GM19043 (cell line): ENCODE data around the gene SCG5.
"Not testable (repeated sequence)": the region's sequence is repeated elsewhere in the genome, so short reads cannot be mapped to it uniquely, and the experiment has no call there.

ENCODE experiments used
- ATAC-seq: cut with Tn5 transposase; IDR thresholded peaks from one replicate; pipeline ENCODE4 v1.9.1; 2021; ENCODE audit warnings: low read depth; ENCODE audit not compliant: unreplicated experiment

The SCG5 gene, protein sequence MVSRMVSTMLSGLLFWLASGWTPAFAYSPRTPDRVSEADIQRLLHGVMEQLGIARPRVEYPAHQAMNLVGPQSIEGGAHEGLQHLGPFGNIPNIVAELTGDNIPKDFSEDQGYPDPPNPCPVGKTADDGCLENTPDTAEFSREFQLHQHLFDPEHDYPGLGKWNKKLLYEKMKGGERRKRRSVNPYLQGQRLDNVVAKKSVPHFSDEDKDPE

DNA sequence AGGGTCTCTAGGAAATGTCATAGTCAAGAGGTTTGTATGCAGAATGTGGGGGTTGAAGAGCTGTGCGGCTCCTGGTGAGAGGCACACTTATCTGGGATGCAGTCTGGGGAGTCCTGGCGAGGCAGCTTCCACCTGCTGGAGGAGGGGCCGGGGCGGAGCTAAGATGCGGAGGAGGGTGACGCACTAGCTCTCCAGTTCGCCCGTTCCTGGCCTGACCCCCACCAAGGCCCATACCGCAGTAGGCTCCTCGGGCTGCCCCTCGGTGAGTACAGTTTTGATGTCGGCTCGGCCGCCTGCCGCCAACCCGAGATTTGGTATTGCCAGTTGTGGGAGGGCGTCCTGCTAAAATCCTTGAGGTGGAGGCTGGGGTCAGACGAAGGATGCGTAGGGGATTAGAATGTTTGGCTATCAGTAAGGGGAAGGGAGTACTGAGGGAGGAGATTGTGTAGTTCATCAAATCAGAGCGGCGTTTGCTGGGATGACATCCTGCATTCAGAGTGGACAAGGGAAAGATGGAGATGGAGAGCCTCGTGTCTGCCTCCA lies at the start of gene SCG5:
Gene SCG5, plus strand, starts transcription at position 194 of the 543 bp plus-strand sequence. CDS start 1,883 bp downstream, outside the sequence.
- ATAC-seq = no peak

DNA sequence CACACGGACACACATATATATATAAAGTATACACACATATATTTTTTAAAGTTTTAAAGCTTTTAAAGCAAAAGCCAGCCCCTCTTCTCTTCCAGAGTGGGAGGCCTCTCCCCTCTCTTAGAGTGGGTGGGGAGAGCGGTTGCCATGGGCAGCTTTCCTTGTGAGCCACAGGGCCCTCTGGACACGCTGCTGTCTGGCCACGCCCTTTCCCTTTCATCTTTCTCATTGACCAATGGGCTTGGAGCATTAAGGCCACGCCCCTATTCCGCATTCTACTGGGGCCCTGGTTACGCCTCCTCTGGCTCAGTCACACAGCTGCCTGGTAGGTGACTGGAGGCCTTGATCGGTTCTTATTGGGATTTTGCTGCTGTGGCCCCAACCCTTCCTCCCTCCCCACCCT lies 48.4 kb upstream of the SCG5 start, which contains the start of gene GOLGA8N:
Gene GOLGA8N, plus strand, starts transcription at position 306 of the 400 bp plus-strand sequence.
- ATAC-seq = not testable (repeated sequence)

DNA sequence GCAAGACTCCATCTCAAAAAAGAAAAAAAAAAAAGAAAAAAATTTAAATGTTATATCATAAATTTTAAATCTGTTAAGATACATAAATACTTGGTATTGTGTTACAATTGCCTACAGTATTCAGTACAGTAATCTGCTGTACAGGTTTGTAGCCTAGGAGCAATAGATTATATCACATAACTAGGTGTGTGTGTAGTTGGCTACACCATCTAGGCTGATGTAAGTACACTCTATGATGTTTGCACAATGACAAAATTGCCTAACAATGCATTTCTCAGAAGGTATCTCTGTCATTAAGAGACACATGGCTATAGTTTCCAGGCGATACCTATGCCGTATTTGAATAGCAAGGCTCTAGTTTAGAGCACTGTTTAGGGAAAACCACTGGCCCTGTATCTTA lies 32.0 kb upstream of the SCG5 start:
- ATAC-seq = not testable (repeated sequence)

DNA sequence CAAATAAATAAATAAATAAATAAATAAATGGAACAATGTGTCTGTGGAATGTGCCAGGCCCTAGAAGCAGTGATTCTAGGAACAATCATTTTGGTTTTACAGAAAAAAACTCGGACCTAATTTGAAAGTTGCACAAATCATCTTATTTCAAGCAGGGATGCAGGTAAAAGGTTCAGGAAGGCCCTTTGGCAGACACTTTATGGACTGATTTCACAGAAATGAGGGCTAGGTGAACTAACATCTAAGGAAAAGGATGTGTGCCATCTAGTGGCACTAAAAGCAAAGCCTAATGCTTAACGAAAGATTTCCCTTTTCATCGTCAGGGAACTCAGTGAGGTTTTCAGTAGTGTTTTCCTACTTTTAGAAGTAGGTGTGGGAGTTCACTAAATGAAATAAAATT lies 30.8 kb upstream of the SCG5 start:
- not testable (repeated sequence) for ATAC-seq

DNA sequence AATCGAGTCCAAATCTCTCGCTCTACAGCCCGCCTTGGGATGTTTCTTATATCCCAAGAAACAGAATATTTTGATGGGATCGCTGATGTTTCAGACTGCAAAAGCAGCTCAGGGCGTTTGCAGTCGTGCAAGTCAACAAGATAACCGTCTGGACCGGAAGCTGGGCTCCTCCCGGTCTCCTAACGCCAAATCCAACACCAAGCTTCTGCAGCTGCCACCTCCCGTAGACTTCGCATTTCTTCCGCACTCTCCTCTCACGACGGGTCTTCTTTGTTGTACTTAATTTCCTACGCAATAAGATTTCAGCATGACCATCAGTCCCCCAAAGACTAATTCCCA lies 26.8 kb upstream of the SCG5 start:
- ATAC-seq = peak; percentile 16

DNA sequence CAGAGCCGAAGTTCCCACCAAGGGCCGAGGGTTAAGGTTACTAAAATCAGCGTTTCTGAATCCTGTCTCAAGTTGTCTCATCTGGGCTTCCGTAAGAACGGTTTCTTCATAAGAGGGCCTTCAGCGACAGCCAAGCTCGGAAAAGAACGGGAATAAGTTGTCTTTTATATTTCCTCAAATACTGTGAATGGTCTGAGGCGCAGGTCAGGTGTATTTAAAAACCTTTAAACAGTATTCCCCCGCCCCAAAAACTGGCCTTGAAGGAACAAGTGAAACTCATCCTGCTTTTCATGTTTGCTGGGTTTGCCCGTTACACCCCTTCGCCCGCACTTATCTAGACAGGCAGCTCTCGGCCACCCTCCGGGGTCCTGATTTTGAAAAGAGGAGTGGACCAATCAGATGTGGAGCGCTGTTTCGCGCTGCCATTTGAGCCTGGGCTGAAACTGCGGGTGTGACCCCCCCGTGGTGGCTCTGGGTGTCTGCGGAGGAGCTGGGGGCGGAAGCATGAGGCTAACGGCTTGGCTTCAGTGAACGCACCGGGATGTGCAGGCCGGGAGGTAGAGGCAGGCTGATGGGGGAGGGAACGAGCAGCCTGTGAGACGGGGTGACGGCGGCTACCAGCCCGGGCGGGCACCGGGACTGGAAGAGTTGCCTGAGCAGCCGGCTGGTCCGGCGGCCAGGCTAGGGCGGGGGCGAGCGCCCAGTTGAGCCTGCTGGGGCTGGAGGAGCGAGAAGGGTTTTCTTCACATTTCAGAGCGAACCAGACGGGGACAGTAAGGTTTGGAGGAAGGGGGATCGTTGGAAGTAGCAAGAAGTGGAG lies 26.2 kb upstream of the SCG5 start, which contains the start of gene ARHGAP11A:
Gene ARHGAP11A, plus strand, starts transcription at position 454 of the 820 bp plus-strand sequence. CDS start 708 bp downstream, outside the sequence.
- ATAC-seq = peak; percentile 46

DNA sequence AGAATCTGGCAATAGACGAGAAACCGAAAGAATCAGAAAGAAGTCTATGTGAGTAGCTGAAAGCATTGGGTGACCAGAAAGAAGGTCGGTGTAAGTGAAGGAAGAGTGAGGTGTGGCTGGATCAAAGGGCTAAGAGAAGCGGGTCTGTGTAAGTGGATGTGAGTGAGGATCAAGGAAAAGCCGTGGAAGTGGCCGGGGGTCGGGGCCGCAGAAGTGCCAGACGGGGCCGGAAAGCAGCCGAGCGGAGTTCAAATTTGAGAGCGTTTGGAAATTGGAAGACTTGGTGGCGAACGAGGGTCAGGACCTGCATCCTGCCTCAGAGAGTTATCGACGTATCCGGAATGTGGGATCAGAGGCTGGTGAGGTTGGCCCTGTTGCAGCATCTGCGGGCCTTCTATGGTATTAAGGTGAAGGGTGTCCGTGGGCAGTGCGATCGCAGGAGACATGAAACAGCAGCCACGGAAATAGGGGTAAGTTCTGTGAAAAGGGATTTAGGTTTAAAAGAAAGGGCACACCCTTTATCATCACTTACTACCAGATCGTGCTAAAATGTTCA lies 25.6 kb upstream of the SCG5 start:
- ATAC-seq = peak; percentile 2

DNA sequence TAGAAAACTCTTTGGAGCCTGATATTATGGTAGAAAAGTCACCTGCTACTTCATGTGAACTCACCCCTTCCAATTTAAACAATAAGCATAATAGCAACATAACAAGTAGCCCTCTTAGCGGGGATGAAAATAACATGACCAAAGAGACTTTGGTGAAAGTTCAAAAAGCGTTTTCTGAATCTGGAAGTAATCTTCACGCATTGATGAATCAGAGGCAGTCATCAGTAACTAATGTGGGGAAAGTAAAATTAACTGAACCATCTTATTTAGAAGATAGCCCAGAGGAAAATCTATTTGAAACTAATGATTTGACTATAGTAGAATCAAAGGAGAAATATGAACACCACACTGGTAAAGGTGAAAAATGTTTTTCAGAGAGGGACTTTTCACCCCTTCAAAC lies 5.1 kb upstream of the SCG5 start:
- ATAC-seq = no peak

DNA sequence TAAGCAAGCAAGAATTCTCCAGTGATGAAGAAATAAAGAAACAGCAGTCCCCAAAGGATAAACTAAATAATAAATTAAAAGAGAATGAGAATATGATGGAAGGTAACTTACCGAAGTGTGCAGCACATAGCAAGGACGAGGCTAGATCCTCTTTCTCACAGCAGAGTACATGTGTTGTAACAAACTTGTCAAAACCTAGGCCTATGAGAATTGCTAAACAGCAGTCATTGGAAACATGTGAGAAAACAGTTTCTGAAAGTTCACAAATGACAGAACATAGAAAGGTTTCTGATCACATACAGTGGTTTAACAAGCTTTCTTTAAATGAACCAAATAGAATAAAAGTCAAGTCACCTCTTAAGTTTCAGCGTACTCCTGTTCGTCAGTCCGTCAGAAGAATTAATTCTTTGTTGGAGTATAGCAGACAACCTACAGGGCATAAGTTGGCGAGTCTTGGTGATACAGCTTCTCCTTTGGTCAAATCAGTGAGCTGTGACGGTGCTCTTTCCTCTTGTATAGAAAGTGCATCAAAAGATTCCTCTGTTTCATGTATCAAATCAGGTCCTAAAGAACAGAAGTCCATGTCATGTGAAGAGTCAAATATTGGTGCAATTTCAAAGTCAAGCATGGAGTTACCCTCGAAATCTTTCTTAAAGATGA lies 4.5 kb upstream of the SCG5 start:
- ATAC-seq = no peak

DNA sequence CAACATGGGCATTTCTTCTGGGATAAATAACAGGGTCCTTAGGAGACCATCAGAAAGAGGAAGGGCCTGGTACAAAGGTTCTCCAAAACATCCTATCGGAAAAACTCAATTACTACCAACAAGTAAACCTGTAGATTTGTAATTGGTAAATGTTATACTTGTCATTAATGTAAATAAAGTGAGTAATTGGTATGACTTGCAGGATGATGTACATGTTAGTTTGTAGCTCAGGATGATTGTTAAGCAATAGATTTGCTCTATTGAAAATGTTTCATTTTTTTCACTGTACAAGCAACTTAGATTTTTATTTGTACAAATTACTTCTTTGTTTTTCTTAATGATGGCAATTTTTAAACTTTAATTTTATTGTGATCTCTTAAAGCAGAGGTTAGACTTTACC lies 3.8 kb upstream of the SCG5 start:
- no peak for ATAC-seq

DNA sequence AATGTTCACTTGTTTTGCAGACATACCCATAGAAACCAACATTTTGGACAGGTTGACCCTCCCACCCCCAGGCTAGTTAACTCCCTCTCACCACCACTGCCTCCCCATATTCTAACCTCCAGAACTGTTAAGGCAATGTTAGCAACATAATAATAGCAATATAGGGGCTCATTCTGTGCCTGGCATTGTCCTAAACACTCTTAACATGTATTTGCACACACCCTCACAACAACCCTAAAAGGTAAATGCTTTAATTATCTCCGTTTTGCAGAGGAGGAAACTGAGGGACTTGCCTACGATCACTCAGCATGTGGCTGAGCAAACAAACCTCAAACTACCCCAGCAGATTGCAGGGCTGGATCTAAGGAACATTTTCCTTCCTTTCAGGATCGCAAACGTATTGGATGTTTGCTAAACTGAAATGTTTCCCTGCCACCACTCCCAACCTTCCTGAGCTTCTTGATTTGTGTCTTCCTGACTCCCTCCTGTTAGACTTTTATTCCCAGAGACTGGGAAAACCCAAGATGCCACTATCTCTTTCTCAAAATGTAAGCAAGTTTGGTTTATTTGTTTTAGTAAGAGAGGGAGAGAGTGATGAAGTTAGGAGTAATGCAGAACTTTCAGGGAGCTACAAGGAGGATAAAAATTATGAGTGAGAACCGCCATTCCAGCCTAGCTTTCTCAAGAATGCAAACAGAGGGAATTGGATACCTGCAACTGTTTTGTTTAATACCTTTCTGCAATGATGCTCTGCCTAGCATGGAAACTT lies 1.3 kb downstream of the SCG5 start:
- ATAC-seq = no peak

DNA sequence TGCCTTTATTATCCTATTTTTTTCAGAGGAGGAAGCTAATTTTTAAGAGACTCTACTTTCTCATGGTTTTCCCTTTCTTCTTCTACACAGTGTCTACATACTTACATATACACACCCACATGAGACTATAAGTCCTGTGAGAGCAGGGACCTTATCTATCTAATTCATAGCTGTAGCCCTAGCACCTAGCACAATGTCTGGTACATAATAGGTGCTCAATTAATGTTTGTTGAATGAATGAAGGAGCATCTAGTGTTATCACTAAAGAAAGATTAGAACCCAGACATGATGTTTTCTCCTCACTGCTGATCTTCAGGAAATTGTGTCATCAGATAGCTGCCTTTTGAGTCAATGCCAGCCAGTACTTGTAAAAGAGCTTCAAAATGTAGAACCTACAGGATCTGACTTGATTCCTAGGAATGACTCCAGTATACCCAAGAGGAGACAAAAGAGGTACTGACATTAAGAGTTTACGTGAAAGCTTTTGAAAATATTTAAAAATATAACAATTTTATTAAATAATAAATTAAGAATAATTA lies 2.5 kb downstream of the SCG5 start:
- no peak for ATAC-seq

DNA sequence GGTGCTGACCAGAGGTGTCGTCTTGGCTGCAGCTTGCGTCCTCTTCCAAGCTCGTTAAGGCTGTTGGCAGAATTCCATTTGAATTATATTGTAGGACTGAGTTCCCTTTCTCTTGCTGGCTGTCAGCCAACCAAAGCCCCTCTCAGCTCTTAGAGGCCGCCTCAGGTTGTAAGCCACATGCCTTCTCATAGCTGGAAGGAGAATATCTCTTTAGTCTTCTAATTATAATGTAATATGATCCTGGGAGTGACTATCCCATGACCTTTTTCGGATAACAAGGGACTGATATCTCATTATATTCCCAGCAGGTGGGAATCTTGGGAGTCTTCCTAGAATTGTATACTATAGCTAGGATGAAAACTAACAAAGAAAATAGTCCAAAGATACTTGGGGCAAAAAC lies 4.8 kb downstream of the SCG5 start:
- no peak for ATAC-seq

DNA sequence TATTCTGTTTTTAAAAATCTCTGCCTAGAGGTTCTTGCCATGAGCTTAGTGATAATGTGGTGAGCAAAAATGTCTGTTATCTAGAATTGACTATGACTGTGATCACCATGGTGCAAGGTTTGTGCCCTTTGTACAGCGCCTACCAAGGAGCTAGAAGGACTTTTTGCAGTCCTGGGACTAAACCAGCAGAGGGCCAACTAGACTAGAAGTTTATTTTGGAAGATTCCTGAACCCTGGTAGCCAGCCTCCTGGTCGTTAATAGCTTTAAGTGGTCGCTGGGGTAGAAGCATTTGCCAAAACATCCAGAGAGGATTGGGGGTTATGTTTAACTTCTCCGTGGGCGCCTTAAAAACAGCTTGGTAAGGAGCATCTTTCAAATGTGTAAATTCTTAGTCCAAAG lies 7.8 kb downstream of the SCG5 start:
- no peak for ATAC-seq

DNA sequence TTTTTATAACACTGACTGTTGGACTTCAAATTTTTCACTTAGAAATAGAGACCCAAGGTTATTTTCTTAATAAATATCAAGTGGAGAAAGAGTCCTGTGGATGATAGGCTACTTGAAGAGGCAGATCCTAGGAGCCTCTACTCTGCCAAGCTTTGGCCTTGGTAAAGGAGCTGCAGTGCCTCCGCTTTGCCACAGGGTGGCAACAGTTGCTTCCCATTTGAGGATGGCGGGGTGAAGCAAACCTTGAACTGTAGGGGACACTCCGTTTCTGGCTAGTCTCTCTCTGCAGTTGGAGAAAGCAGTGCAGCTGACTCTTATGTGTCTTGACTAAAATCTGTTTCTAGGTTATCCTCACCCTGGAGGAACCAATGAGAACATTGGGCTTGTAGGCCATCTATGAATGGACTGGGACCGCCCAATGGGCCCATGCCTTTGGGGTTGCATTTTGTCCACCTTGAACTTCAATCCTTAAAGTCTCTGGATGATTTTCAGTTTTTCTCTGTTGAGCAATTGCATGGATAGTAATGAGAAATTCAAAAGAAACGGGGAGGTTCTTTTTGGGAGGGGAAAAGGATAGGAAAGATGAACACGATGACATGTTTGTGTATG lies 9.8 kb downstream of the SCG5 start:
- peak; percentile 92 for ATAC-seq

DNA sequence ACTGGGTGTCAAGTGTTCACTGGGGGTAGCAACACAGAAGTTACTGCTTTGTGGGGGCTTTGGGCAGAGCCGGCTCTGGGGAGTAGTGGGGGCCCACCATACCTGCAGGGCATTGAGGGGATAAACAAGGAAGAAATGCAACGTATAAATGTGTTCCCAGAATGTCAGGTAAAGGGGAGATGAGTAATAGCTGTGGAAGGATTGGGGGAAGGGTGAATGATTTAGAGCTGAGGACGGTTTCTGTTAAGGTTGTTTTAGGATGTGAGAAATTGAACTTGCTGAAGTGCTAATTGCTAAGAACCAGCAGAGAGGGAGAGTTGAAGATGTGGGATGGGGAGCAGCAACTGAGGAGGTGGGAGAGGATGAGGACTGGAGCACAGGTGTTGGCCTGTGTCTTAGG lies 10.7 kb downstream of the SCG5 start:
- ATAC-seq = no peak

DNA sequence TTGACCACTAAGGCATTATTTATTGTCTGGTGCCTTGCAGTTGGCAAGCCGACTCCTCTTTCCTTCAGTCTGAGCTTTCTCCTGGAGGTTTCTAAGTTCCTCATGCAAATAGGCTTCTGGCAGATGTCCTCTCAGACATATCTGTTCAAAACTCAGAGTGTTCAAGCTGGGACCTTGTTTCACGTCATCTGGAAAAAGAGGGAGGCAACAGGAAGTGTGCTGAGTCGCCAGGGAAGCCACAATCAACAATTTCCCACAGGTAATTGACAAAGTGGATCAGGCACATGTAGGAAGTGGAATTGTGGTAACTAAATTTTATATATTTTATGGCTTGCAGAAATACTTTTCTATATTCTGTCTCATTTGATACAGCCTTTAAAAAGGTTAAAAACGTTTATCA lies 14.6 kb downstream of the SCG5 start:
- ATAC-seq = no peak

DNA sequence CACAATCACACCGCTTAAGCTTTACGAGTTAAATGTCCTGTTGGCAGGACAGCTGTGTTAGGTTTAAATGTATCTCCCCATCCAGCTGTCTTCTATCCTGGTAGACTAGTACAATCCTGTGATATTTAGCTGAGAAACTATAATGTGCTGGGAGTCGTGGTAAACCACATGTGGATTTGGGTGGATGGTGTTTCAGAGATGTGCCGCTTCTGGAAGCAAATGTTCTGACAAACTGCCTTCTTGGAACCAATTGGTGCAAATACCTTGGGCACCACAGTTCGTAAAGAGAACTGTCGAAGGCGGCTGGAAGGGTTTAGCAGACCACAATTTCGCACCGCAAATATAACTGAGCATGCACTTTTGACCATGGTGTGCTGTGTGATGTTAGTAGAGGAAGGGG lies 15.0 kb downstream of the SCG5 start:
- ATAC-seq = no peak

DNA sequence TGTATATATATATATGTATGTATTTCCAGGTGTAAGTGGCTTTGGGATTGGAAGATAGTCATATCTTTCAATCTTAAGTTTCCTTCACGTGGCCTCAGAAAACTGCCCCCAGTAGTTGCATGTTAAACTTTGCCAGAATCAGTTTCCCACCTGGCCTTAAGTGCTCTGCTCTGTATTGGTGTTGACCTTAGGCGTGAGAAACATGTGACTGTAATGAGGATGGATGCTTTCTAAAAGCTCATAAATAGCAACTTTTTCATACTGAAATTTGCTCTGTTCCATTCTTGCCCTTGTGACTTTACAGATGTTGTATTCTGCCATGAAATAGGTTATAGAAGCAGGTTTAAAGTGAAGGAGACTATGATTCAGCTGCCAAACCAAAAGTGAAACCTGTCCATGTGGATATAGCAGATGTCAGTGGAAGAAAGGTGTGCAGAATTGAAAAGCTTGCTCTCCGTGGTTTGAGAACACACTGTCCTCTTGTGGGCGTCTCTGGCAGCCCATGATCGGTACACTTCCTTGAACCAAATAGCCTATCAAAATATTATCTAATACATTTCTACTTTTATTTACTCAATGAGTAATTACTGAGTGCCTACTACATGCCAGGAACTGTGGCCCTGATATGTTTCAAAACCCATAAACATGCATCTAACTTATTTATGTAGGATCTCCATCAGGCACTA lies 15.8 kb downstream of the SCG5 start:
- ATAC-seq = no peak
